ENCODE results near the gene PALD1. TPM values are rescaled to one million over a fixed set of nuclear protein-coding genes. Genes with fewer than 3 reads are reported as not detected.

Gene PALD1
- total RNA-seq, 1 experiment from 2014 or later: 1.6 TPM

DNA sequence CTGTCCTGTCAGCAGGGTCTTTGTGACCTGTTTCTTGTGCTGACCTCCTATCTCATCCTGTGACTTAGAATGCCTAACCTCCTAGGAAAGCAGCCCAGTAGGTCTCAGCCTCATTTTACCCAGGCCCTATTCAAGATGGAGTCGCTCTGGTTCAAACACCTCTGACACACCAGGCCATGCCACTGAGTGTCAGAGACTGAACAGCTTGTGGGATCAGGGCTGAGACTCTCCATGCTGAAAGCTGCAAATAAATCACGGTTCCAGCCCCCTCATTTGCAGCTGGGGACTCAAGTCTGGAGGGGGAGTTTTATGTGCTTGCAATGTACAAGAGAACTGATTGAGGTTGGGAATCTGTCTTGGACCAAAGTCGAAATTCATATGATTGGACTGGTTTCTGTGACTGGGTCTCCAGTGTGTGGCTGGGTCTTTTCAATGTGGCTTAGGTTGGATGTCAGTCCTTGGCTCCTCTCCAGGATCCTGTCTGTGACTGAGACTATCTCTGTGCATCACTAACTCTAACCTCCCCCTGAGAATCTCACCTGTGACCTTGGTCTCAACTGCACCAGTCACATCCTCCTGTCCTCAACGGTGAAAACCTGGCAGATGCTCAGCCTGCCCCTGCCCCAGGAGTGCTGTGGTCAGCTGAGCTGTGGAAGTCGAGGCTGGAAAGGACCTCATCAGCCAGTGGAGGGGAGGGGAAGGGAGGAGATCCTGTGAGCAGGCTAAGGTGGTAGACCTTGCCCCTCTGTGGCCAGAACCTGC is 112.3 kb downstream of the PALD1 start:
- DNase-seq (ENCODE audit: low read depth): no peak
- in situ Hi-C loops (cut with HindIII; ENCODE audit: low pct_unique_long_range_greater_than_20kb, low sequenced_read_pairs): no loop called here

DNA sequence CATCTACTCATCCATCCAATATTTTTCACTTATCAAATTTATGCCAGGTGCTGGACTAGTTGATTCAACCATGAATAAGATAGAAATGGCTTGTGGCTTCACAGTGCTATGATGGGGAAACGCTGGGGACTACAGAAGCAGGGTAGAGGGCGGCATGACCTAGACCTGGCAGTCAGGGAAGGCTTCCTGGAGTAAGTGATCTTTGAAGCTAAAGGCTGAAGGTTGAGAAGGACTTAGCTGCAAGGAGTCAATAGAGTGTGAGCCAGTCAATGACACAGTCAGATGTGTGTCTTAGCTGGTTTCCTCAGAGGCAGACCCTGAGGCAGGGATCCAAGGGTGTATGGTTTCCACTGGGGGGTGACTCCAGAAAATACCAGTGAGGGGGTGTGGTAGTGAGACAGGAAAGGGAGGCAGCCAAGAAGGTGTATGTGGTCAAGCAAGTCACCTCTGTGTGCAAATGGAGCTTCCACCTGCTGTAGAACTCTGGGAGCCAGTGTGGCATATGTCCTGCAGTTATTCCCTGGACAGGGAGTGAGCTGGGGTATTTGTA is 113.7 kb downstream of the PALD1 start:
- in situ Hi-C loops (cut with HindIII; ENCODE audit: low pct_unique_long_range_greater_than_20kb, low sequenced_read_pairs): no loop called here
- no peak for DNase-seq (ENCODE audit: low read depth)

DNA sequence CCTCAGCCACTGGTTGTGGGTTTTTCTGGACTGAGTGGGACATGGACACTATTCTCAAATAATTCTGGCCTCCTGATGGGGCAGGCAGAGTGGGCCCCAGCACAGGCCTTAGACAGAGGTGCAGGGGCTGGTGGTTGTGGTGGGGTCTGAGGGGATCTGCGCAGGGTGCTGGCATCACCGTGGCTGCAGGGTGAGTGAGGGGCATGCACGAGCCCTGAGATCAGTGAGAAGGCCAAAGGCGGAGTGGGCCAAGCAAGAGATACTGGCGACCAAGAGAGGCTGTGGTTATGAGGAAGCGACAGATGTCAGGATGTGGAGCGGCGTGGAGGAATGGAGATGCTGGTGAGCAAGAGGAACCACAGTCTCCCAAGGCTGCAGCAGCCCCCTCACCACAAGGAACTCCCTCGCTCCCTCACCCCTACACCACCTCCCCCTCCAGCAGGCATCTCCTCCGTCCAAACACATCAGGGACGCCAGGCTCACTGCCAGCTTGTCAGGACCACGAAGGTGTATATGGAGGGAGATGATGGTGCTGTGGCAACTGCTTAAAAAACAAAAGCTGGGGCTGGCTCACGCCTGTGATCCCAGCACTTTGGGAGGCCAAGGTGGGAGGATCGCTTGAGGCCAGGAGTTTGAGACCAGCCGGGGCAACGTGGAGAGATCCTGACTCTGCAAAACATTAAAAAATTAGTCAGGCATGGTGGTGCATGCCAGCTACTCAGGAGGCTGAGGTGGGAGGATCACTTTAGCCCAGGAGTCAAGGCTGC is 114.4 kb downstream of the PALD1 start:
- DNase-seq (ENCODE audit: low read depth): no peak
- in situ Hi-C loops (cut with HindIII; ENCODE audit: low pct_unique_long_range_greater_than_20kb, low sequenced_read_pairs): no loop called here

DNA sequence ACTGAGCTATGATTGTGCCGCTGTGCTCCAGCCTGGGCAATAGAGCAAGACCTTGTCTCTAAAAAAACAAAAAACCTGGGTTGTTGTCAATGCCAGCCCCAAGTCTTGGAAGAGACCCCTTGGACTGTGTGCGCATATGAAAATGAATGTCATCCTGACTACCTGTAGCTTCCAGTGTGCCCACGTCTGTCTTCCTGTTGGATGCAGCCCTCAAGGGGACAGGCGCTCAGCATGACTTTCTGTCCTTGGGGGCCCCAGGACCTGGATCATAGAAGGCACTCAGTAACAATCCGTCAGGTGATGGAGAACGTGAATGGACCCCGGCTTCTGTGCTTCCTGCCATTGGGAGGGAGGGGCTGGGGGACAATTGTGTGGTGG is 114.9 kb downstream of the PALD1 start:
- no peak for DNase-seq (ENCODE audit: low read depth)
- in situ Hi-C loops (cut with HindIII; ENCODE audit: low pct_unique_long_range_greater_than_20kb, low sequenced_read_pairs): no loop called here

DNA sequence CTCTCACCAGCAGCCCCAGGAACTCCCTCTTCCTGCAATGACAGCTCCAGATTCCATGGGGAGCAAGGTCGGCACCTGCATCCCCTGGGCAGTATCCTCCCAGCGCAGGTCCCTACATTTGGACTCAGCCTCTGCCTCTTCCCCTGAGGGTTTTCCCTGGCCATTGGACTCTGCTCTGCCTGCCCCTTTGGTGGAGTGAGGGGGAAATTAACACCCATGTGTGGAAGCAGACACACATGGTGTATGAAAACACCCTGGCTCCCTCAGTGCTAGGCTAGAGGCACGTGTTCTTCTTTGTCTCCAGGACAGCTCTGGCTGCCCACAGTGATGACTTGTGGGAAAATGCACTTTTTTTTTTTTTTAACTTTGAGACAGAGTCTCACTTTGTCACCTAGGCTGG is 115.6 kb downstream of the PALD1 start:
- in situ Hi-C loops (cut with HindIII; ENCODE audit: low pct_unique_long_range_greater_than_20kb, low sequenced_read_pairs): no loop called here
- no peak for DNase-seq (ENCODE audit: low read depth)

DNA sequence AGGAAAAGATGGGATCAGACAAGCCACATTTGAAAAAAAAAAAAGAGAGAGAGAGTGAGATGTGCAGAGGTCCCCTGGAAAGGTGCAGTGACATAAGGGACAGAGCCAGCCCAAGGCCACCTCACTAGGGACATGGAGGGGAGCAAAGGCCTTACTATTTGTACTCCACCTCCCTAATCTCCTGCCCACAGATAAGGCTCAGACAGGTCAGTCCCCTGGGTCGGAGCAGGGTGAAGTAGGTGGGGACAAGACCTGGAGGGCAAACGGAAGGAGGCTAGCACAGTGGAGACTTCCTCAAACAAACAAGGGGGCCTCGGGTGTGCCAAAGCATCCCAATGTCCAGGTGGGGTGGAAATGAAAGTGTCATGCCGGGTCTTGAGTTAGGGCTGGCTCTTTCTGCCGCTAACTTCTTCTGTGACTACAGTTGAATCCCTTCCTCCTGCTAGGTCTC is 117.0 kb downstream of the PALD1 start:
- in situ Hi-C loops (cut with HindIII; ENCODE audit: low pct_unique_long_range_greater_than_20kb, low sequenced_read_pairs): no loop called here
- no peak for DNase-seq (ENCODE audit: low read depth)

DNA sequence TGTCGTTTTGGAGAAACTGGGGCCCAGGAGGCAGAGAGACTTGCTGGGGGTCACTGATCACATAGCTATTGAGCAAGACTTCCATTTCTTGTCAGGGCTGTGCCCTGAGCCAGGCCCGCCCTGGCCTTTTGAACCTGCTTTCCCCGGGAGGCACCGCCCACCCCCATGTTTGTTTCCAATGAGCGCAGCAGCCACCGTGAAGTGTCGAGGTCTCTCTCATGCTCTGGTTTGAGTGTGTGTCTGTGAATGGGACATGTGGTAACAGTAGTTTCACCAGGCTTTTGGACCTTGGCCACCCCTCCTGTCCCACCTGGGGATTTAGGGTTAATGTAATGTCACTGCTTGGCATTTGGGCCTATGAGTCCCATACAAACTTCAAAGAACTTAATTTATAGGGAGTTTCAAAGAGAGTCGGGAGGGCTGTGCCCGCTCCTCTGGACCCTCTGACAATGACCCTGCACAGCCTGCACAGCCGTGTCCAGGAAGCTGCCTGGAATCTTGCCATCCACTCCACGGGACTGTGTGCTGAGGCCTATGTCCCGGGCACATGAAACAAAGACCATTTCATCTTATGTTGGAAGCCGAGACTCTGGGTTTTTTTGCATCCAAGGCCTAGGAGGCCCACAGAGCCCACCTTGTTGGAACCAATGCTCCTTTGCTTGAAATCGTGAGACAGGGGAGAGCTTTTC is 117.7 kb downstream of the PALD1 start:
- DNase-seq (ENCODE audit: low read depth): no peak
- in situ Hi-C loops (cut with HindIII; ENCODE audit: low pct_unique_long_range_greater_than_20kb, low sequenced_read_pairs): no loop called here

DNA sequence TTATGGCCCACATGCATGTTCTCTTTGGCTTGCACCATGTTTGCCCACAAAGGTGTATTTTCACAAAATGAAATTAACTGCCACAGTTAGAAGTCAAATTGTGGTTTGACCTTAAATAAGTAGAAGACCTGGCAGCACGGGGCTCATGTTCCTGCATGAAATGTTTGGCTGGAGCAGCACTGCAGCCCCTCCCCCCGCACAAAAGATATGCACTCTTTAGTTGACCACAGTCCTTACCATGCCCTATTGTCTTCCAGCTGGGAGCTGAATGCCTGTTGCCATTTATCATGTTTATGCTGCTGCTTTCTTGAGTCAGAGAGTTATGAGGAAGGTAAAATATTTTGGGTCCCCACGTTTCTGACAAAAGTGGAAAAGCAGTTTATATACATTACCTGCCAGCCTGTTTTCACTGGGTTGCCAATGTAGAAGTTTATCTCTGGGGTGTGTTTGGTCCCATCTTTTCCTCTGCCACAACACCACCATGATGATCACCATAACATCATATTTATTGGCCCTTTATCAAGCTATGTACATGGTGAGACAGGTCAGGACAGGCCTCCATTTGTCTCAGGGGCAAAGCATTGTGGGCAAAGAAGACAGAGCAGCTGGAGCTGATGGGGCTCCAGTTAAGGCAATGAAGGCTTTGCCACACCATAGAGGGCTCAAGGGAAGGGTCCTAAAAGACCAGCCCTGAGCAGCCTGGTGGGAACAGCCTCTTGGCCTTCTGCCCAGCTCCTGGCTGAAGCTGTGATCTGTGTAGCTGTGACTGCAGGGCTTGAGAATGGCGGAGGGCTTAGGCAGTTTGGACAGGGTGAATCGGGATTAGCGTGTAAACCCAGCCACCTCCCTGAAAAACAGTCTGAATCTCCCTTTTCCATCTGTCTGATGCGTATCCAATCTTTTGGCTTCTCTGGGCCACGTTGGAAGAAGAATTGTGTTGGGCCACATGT is 118.6 kb downstream of the PALD1 start:
- no peak for DNase-seq (ENCODE audit: low read depth)
- in situ Hi-C loops (cut with HindIII; ENCODE audit: low pct_unique_long_range_greater_than_20kb, low sequenced_read_pairs): no loop called here

DNA sequence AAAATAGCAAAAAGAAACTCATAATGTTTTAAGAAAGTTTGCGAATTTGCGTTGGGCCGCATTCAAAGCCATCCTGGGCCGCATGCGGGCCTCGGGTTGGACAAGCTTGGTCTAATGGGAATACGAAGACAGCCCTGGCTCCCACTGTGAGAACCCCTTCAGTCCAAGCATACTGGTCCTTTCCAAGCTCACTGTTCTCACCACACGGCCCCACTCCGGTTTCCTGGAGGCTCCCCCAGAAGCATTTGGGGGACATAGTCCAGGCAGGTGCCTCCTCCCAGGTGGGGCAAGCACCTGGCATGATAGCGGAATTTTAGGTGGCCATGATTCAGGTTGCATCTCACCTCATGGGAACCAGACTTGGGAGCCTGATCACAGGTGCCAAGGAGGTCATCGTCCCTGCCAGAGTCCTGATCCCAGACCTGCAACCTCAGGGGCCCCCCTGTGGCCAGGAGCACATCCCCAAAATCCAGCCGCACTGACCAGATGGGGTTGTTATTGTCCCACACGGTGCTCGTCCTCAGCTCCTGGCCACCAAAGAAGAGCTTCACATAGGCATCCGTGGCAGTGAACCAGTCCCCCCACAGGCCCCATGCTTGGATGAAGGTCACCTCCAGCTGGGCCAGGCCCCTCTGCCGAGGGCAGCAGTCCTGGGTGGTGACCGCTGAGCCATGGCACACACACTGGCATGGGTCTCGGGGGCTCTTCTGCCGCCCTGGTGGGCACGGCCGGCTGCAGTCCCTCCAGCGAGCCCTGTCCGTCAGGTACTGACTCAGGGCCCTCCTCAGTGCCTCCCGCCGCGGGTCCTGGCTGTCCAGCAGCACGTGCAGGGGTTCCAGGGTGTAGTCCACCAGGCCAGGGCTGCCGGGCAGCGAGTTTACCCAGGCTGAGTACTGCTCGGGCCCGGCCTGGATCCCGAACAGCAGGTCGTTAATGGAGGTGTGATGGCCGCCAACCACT is 119.6 kb downstream of the PALD1 start:
- DNase-seq (ENCODE audit: low read depth): no peak
- in situ Hi-C loops (cut with HindIII; ENCODE audit: low pct_unique_long_range_greater_than_20kb, low sequenced_read_pairs): no loop called here

DNA sequence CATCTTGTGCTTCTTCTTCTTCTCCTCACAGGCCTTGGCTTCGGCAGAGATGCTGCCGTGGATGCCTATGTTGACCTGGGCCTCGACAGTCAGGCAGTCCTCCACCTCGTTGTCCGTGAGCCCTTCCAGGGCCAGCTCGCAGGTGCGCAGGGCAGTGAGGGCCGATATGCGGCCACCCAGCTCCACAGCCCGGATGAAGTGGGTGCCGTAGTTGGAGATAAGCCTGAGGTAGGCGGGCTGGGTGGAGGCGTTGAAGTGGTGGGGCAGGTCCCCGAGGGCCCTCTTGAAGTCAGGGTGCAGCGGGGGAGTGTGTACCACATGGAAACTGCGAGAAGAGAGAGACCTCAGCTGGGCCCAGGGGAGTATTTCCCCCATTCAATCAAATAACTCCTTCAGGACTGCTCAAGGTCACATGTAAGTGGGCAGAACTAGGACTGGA is 120.3 kb downstream of the PALD1 start:
- no peak for DNase-seq (ENCODE audit: low read depth)
- in situ Hi-C loops (cut with HindIII; ENCODE audit: low pct_unique_long_range_greater_than_20kb, low sequenced_read_pairs): no loop called here

DNA sequence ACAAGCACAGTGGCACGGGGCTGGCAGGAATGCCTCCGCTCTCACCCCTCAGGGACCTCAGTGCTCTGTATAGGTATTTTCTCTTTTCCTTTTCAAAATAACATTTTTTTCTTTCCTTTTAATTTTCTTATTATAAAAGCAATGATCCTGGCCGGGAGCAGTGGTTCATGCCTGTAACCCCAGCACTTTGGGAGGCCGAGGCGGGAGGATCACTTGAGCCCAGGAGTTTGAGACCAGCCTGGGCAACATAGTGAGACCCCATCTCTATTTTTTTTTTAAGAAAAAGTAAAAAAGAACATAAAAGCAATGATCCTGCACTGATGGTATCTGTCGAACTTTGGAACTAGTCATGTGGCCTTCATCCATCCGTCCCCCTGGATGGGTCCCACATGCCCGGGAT is 120.8 kb downstream of the PALD1 start:
- DNase-seq (ENCODE audit: low read depth): no peak
- in situ Hi-C loops (cut with HindIII; ENCODE audit: low pct_unique_long_range_greater_than_20kb, low sequenced_read_pairs): no loop called here

DNA sequence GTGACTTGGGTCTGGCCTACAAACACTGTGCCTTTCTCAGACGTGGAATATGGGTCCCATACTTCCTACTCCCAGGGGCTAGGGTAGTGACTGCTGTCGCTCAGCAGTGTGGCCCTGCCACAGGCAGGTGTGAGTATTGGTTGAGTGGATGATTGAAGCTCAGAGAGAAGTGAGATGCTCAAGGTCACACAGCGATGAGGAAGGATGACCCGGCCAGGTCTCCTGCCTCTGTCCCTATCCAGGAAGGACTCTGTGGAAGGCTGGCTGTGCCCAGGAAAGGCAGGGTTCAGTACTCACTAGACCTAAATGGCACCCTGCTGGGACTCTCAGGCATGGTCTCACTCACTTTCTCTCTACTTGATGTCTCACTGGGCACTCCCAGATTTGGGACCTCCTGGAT is 121.2 kb downstream of the PALD1 start:
- in situ Hi-C loops (cut with HindIII; ENCODE audit: low pct_unique_long_range_greater_than_20kb, low sequenced_read_pairs): no loop called here
- DNase-seq (ENCODE audit: low read depth): no peak

DNA sequence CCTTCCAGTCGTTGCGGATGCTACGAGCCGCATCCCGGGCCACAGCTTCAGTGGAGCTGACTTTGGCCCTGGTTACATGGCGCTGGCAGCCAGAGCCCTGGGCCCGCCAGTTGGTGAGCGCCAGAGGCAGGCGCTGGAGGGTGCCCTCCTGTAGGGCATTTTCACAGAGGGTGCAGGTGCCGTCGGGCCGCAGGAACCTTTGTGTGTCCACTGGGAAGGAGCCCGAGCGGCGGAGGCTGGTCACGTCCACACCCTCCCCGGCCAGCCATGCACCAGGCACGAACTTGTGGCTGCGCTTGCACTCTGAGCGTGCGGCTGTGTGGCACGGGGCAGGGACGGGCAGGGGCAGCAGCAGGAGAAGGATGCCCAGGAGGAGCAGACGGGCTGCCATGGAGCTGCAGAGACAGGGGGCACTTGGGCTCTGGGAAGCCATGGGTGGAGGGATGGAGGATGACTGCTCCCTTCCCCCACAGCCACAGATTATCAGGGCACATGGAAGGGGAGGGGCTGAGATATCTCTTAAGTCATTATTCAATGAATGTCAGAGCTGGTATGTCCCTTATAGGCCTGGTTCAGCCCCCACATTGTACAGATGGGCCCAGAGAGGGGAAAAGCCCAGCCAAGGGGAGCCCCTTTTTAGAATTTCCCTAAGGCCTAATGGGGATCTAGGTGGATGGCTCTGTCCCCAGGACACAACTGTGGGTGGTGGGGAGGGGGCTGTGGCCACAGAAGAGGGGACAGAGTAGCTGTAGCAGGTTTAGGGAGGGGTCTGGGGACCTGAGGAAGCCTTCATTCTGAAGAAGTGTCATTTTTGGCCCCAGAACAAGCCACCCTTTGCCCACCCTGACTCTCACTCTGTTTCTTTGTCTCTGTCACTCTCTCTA is 122.2 kb downstream of the PALD1 start:
- DNase-seq (ENCODE audit: low read depth): no peak
- in situ Hi-C loops (cut with HindIII; ENCODE audit: low pct_unique_long_range_greater_than_20kb, low sequenced_read_pairs): no loop called here

DNA sequence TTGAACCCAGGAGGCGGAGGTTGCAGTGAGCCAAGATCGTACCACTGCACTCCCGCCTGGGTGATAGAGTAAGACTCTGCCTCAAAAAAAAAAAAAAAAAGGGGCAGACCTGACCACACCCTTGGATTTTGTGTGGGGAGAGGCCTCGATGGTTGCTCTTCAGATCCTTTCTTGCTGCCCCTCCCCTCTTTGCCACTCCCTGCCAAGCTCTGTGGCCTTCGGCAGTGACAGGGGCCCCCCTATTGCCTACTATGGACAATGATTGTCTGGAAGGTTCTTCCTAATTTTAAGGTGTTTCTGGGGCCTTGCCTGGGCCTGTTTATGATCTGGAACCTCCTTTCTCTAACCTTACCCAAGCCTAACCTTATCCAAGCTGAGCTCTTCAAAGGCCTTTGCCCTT is 123.2 kb downstream of the PALD1 start:
- in situ Hi-C loops (cut with HindIII; ENCODE audit: low pct_unique_long_range_greater_than_20kb, low sequenced_read_pairs): no loop called here
- no peak for DNase-seq (ENCODE audit: low read depth)

DNA sequence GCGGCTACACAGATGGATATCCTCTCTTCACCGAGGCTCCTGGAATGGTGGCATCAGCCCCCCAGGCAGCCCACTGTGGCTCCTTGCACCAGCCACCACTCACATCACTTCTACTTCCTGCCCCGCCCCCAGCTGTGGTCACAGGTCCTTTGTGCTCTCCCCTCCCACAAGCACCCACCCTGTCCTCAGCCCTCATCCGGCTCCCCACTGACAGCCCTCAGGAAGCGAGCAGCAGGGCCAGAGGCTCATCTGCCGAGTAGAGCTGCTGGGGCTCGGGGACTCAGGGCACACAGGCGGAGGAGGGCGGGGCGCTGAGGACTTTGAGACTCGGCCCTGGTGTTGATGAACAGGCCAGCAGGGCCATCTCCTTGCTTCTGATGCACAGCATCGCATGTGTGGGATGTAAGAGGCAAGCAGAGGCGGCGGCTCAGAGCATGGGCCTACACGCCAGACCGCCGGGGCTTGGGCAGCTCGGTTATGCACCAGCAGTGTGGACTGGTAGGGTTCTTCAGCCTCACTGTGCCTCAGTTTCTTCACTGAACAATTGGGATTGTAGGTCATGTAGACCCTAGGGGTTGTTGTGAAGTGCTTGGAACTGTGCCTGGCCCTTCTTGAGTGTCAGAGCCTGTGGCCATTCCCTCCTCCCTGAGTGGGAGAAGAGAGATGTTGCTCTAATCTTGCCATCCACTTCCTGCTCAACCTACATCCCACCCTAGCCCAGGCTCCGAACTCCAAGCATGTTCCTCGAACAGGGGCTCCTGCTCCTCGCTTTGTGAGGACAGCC is 124.3 kb downstream of the PALD1 start, which contains the start of gene PRF1:
Gene PRF1, minus strand, starts transcription at position 77 of the 784 bp plus-strand sequence. CDS start 1,839 bp downstream, outside the sequence.
- in situ Hi-C loops (cut with HindIII; ENCODE audit: low pct_unique_long_range_greater_than_20kb, low sequenced_read_pairs): no loop called here
- no peak for DNase-seq (ENCODE audit: low read depth)

Measured in Caki2 (cell line).